Measurements from ENCODE around the gene CDH23.

DNA sequence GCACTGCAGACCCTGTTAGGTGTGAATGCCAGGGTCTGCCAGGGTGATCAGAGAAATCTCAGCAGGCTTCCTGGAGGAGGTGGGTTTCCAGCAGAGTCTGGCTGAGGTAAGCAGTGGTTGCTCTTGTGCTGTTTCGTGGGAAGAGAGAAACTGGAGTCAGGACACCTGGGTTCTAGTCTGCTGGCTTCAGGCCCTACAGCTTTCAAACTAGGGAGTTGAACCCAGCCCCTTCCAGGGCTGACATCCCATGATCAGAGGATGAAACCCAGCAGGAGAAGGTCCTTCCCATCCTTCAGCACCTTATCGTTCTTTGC, 116.8 kb downstream of the CDH23 start:
- TF ChIP-seq, protein P1, sequence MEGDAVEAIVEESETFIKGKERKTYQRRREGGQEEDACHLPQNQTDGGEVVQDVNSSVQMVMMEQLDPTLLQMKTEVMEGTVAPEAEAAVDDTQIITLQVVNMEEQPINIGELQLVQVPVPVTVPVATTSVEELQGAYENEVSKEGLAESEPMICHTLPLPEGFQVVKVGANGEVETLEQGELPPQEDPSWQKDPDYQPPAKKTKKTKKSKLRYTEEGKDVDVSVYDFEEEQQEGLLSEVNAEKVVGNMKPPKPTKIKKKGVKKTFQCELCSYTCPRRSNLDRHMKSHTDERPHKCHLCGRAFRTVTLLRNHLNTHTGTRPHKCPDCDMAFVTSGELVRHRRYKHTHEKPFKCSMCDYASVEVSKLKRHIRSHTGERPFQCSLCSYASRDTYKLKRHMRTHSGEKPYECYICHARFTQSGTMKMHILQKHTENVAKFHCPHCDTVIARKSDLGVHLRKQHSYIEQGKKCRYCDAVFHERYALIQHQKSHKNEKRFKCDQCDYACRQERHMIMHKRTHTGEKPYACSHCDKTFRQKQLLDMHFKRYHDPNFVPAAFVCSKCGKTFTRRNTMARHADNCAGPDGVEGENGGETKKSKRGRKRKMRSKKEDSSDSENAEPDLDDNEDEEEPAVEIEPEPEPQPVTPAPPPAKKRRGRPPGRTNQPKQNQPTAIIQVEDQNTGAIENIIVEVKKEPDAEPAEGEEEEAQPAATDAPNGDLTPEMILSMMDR (IDR thresholded peaks at IDR 0.05) = no peak
- no peak for TF ChIP-seq EZH2 (IDR thresholded peaks at IDR 0.05; ENCODE audit: borderline replicate concordance, insufficient read depth, low read depth, low read length, poor library complexity, severe bottlenecking)
